ENCODE measurements around the gene PXMP4.
"Not testable (repeated sequence)": the region's sequence is repeated elsewhere in the genome, so short reads cannot be mapped to it uniquely, and the experiment has no call there.

PXMP4 gene

DNA sequence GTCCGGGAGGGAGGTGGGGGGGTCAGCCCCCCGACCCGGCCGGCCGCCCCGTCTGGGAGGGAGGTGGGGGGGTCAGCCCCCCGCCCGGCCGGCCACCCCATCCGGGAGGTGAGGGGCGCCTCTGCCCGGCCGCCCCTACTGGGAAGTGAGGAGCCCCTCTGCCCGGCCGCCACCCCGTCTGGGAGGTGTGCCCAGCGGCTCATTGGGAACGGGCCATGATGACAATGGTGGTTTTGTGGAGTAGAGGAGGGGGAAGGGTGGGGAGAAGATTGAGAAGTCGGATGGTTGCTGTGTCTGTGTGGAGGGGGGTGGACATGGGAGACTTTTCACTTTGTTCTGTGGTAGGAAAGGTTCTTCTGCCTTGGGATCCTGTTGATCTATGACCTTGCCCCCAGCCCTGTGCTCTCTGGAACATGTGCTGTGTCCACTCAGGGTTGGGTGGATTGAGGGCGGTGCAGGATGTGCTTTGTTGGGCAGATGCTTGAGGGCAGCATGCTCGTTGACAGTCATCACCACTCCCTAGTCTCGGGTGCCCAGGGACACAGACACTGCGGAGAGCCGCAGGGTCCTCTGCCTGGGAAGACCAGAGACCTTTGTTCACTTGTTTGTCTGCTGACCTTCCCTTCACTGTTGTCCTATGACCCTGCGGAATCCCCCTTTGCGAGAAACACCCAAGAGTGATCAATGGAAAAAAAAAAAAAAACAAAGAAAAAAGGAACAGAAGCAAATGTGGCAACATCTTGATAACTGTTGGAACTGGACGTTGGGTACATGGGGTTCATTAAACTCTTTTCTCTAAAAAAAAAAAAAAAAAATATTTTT lies 18.3 kb downstream of the PXMP4 start:
- no peak for DNase-seq

DNA sequence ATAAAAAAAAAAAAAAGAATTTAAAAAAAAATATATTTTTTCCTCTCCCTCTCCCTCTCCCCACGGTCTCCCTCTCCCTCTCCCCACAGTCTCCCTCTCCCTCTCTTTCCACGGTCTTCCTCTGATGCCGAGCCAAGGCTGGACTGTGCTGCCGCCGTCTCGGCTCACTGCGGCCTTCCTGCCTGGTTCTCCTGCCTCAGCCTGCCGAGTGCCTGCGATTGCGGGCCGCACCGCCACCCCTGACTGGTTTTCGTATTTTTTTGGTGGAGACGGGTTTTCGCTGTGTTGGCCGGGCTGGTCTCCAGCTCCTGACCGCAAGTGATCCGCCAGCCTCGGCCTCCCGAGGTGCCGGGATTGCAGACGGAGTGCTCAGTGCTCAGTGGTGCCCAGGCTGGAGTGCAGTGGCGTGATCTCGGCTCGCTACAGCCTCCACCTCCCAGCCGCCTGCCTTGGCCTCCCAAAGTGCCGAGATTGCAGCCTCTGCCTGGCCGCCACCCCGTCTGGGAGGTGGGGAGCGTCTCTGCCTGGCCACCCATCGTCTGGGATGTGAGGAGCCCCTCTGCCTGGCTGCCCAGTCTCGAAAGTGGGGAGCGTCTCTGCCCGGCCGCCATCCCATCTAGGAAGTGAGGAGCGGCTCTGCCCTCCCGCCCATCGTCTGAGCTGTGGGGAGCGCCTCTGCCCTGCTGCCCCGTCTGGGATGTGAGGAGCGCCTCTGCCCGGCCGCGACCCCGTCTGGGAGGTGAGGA lies 19.2 kb downstream of the PXMP4 start:
- DNase-seq: not testable (repeated sequence)

DNA sequence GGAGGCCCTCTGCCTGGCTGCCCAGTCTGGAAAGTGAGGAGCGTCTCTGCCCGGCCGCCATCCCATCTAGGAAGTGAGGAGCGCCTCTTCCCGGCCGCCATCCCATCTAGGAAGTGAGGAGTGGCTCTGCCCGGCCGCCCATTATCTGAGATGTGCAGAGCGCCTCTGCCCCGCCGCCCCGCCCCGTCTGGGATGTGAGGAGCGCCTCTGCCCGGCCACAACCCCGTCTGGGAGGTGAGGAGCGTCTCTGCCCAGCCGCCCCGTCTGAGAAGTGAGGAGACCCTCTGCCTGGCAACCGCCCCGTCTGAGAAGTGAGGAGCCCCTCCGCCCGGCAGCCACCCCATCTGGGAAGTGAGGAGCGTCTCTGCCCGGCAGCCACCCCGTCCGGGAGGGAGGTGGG lies 21.1 kb downstream of the PXMP4 start:
- not testable (repeated sequence) for DNase-seq

DNA sequence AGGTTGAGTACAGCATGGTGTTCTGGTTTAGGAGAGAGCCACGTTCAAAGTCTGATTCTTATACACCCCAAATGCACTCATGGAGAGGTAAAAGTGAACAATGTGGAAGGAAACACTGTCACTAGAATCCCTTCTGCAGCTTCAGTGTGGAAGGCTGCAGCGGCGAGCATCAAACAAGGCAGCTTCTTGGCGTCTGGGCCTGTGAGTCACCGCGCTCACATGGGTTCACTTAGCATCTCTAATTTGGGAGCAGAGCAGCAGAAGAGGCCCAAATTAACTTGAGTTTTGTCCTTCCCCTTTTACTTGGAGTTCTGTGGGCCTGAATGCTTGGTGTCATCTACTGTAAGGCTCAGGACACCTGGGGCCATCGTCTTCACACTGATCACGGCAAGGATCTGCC lies 23.0 kb downstream of the PXMP4 start:
- DNase-seq: peak; percentile 73

DNA sequence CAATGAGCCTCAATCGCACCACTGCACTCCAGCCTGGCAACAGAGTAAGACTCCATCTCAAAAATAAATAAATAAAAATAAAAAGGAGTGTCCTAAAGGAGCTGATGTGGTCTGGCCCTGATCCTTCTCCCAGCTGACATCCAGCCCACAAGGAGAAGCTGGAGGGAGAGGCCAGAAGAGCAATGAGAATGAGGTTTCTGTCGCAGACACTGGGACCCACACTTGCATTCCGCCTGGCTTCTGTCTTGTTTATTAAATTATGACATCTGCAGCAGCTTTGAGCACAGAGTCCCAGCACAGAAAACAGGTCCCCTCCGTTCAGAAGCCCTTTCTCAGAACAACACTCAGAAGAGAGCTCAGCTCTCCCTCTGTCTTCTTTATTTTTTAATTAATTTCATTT lies 23.7 kb downstream of the PXMP4 start:
- no peak for DNase-seq

DNA sequence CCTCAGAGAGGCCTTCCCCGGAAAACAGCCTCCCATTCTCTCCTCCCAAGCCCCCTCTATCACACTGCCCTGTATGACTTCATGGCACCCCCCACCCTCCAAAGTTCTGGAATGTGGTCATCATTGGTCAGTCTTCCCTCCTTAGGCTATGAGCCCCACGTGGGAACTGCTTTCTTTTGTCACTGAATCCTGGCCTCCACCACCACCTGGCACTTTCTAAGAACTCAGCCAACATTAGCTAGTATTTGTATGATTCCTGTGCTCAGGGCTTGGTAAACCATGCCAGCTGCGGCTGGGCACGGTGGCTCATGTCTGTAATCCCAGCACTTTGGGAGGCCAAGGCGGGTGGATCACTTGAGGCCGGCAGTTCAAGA lies 25.5 kb downstream of the PXMP4 start:
- DNase-seq: no peak

DNA sequence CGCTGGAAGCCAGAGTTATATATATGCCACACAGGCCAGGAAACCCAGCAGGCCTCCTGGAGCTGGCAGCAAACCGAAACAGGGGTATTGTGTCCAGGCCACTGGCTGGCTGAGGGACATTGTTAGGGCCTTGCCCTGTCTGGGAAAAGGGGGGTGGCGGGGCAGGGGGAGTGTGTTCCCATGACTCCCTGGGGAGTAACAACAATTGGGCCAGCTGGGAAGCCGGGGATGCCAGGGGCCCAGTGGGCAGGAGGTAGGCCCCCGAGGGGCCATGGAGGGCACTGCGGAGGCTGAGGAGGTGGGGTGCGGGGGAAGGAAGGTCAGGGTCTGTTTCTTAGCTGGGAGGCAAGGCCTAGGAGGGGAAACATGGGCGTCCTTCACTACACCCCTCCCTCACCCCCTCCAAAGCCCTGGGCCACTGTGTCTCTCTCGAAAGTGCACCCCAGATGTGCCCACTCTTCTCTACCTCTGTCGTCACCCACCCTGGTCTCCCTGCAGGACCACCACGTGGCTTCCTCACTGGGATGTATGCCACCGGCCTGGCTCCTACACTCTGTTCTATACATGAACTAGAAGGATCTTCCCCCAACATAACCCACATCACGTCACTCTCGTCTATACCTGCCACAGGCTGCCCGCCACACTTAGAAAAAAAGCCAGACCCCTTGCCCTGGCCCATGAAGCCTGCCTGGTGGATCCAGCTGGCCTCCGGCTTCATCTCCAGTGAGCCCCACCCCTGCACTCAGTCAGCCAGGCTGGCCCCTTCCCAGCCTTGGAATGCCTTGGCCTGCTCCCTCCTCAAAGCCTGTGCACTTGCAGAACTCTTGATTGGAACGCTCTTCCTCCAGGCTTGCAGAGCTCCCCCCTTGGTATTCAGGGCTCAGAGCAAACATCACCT lies 26.1 kb downstream of the PXMP4 start:
- DNase-seq: no peak

DNA sequence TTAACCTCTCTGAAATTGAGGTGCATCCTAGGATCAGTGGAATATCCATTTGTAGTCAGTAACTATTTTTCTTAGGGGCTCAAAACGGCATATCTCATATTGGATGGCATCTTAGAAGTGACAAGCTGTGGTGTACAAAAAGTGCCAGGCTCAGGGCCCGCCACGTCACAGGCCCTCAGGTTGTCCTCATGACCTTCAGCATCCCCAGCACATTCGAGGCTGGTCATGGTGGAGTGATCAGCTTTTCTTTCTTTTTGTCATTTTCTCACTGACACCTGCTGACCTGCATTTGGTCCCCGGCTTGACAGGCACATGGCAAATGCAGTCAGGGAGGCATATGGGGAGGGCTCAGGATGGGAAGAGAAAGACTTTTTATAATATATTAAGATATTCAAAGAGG lies 26.8 kb downstream of the PXMP4 start:
- DNase-seq: no peak

DNA sequence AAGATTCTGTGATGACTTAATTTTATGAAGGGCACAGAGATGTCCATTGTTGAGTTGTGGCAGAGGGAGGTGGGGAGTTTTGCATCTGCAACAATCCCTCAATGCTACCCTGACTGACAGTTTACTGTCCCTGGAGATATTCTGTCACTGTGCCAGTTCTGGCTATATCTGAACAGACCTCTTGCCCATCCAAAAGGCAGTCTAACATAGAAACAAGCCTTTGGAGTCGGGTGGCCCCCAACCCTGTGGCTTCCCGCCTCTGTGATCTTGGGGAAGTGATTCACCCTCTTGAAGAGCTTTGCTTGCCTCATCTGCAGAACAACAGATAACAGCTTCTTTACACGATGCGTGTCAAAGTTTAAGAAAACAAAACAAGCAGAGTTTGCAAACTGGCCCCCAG lies 30.1 kb downstream of the PXMP4 start:
- DNase-seq: peak; percentile 35

DNA sequence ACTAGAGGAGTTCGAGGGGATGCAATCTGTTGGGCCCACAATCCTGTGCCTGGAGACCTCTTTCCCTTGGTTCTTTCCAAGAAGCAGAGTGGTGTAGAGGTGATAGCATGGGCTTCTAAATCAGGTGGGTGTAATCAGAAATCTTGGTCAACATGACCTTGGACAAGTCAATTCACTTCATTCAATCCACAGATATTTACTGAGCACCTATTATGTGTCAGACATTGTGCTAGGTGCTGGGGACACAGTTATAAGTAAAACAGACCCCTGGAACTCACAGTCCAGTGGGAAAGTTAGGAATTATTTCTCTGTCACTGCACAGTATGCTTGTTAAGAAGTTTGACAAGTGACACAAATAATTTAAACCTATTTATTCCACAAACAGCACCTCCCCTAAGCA lies 30.6 kb downstream of the PXMP4 start:
- no peak for DNase-seq

DNA sequence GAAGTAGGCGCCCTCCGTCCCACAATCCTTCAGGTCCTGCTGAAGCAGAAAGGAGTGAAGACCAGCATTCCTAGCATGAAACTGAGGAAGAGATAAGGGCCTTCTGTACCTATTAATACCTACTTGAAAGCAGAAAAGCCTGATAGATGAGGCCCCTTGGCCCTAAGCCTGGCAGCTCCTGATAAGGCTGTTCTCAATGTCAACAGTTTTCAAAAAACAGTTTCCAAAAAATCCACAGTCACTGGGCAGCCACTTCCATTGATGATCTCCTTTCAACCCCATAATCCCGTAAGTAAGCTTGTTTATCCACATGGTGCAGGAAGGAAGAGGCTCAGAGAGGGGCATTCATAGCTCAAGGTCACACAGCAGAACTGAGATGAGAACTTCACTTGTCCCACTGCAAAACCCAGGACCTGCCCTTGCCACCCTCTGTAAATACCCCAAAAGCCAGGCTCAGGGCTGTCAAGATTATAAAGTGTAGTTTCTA lies 31.1 kb downstream of the PXMP4 start:
- no peak for DNase-seq

DNA sequence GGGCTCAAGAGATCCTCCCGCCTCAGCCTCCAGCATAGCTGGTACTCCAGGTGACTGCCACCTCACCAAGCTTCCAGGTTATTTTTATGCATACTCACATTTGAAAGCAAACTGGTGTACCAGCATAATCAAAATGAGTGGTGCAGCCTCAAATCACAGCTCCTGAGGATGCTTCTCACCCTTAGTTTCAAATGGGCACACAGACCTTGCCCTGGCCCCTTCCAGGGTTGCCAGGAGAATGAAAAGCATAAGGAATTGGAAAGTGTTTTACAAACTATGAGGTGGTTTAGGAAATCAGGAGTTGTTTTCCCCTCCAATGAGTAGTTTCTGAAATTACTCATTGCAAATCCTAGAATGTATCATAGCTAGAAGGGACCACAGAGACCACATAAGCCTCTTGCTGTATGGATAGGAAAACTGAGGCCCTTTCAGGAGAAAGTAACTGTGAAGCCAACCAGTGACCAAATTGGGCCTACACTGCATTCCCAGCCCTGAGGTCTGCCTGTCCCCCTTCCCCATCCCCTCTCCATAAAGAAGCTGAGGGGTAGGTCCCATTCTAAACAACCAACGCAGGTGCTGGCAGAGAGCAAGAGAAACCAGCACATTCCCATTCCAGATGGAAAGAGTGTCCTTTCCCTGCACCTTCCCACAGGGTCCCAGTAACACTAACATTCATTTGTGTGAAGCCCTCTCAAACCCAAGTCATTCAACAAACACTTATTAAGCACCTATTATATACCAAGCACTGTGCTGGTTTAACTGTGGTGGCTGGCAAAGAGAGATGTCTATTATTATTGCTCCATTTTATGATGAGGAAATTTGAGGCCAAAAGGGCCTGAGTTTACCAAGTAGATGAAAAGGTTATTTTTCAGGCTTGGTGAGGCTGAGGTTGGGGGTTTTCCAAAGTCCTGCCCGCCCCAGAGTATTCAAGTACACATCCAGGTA lies 31.8 kb downstream of the PXMP4 start:
- no peak for DNase-seq

DNA sequence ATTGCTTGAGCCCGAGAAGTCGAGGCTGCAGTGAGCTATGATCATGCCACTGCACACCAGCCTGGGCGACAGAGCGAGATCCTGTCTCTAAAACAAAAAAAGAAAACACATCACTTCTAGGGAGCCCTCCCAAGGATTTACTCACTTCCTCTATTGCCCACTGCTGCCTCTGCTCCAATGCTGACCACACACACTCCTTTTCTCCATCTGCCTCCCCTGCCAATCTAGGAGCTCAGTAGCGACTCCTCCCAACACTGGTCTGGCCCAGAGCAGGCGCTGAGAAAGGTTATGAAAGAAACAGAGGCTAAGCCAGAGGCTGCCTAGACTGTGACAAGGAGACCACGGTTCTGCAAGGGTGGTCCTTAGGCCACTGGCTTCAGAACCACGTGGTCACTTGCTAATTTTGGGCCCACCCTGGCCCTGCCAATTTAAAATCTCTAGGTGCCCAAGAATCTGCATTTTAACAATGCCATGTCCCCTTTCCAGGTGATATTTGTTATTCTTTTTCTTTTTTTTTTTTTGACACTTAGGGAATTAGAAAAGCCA lies 32.7 kb downstream of the PXMP4 start:
- DNase-seq: no peak

DNA sequence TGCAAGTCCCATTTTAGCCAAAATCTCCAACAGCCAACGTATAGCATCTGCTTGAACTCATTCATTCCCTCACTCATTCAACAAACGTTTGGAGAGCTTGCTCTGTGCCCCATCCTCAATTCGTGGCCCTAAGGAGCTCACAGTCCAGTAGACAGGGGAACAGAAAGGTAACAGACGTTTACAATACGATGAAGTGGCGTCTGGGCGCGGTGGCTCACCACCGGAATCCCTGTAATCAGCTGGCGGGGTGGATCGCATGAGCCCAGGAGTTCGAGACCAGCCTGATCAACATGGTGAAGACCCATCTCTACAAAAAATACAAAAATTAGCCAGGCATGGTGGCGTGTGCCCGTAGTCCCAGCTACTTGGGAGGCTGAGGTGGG lies 33.1 kb downstream of the PXMP4 start:
- DNase-seq: no peak

DNA sequence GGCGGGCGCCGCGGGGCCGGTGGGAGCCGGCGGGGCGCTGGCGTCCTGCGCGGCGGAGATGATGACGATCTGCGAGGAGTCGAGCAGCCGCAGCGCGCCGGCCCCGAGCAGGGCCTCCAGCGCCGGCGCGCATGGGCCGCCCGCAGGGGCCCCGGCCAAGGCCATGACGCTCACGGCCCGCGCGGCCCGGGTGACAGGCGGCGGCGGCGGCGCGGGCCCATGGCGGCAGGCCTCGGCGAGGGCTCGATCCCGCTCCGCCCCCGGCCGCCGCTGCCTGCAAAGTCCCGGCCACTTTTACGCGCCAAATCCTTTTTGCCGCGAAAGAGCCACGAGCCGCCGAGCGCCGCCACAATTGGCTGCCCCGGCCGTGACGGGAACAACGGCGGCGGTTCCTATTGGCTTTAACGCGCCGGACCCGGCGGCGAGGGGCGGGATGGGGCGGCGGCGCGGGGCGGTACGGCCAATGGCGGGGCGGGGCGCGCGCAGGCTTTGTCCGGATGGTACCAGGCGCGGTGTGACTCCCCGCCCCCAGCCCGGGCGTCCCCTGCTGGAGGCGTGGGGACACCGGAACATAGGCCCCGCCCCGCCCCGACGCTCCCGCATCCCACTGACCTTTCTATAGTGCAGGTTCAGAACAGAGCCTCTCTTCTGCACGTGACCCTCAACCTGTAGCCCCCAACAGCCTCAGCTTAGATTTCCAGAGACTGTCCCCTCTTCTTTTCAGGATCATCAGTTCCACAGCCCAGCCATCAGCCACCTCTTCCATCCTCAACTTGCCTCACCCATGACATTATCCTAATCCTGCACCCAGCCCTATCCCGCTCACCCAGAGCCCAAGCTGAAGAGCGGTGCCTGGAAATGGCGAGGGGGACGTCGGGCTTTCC lies 33.8 kb downstream of the PXMP4 start, which contains the start of gene E2F1:
Gene E2F1 (minus strand): TSS at position 286 of the 884 bp plus-strand sequence. CDS start 121 bp downstream, at position 165.
- peak; percentile 95 for DNase-seq

DNA sequence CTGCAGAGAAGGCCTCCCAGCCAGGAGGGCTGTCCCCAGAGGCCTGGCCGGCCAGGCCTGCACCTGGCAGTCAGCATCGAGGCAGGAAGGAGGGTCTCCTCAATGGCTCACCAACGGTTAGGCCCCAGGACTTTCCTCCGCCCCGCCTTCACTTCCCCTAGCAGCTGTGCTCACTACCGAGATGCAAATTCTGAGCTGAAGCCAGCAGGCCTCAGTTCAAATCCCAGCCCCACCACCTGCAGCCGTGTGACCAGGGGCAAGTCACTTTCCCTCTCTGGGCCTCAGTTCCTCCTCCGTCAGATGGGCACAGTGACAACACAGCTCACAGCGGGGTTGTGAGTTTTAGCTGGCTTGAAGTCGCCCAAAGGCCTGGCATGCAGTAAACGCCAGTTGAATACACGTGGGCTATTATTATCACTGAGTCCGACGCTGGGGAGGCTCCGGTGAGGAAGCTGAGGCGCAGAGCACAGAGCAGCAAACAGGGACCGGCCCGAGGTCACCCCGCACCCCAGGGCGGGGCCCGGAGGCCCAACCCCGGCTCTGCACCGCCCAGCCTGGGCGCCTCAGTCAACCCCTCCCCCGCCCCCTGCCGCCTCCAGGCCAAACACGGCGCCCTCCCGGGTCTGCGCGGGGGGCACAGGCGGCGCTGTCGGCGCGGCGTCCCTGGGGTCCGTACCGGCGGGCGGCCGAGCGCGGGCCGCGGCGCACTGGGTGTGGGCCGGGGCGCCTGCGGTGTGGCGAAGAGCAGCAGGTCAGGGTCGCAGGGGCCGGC lies 34.6 kb downstream of the PXMP4 start:
- DNase-seq: no peak

DNA sequence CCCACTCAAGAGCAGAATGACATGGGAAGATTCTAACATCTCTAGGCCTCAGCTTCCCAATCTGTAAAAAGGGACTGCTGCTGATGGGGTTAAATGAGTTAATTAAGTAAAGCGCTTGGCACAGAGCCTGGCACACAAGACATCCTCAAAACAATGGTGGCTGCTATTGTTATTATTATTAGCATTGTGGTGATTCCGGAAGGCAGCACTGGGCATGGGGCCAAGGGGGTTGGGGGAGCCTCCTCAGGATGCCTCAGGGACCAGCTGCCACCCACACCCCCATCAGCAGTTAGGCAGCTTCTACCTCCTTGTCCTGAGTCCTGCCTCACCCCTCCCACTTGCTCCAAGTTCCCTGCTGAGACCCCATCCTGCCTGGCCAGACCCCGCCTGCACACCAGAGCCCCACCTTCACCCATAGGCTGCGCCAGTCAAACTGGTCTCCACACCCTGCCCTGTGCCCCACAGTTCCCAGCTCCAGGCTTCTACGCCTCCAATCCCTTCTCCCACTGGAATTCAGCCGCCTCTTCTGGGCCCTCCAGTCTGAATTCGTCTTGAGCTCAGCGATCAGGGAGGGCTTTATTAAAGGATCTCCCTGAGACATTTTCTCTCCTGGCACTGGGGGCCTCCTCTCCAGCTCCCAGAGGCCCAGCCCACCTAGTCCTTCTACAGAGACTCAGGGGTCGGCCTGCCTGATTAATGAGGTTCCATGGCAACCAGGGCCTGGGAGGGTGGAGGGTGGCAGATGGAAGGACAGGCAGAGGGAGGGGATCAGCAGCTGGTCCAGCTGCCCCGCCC lies 35.4 kb downstream of the PXMP4 start:
- DNase-seq: no peak

DNA sequence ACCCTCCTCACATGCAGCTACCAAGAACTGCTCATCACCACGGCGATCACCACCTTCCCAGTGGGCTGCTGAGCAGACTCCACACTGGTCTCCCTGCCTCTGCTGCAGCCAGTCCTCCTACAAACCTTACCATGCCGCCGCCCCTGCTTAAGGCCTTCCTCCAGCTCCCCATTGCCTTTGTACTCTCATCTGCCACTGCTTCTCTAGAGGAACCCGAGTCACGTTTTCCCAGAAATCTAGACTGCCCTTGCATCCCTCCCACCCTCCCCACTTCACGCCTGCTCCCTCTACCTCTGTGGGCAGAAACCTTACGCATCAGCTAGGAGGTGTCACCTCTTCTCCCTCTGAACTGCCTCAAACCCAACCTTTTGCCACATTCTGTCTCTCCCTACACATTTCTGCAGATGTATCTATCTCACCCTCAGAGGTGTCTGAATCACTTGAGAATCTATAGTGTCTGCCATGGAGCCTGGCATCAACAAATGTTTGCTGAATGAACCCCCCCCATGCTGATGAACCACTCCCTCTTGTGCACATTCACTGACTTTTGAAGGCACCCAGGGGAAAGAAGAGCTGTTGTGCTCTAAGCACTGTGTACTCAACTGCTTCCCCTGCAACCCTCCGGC lies 38.3 kb downstream of the PXMP4 start:
- DNase-seq: no peak

Data from fibroblast of skin of scalp (primary cell).